ENCODE measurements around the gene PLCL1. TPM values are rescaled to one million over a fixed set of nuclear protein-coding genes. Genes with fewer than 3 reads are reported as not detected.

PLCL1 gene
- total and polyA plus RNA-seq, 2 donors (not counting 3 experiments of a cell fraction or from before 2014, with no cell fraction given), result 0.79 to 3.4 TPM

GRCh38 chr2:198177040-198177439, 372.6 kb downstream of the PLCL1 start:
- H3K4me3 ChIP-seq (replicated peaks in 1 of 3; ENCODE audit: insufficient read depth in 1 of 3, low read depth in 1 of 3, low read length in 3 of 3), result no peak overlapping the region
- no peaks in the 10 kb centered on the region for H3K27me3 ChIP-seq (ENCODE audit: control insufficient read depth in 2 of 2, insufficient read depth in 2 of 2, low read length in 2 of 2)
- no peaks in the 10 kb centered on the region for H3K36me3 ChIP-seq (ENCODE audit: control insufficient read depth in 2 of 2, extremely low read depth in 1 of 2, insufficient read depth in 2 of 2, low read length in 2 of 2)
- H3K9me3 ChIP-seq (replicated peaks; ENCODE audit: control insufficient read depth, insufficient read depth, low read length), result no peaks in the 10 kb centered on the region
- H3K9me1 ChIP-seq (replicated peaks; ENCODE audit: control insufficient read depth, extremely low read depth, insufficient read depth, low read length), result no peaks in the 10 kb centered on the region
- H2AFZ ChIP-seq (ENCODE audit: low read depth, low read length), result no peak overlapping the region
- no peaks in the 10 kb centered on the region for H3K4me1 ChIP-seq (ENCODE audit: control insufficient read depth, extremely low read depth, insufficient read depth, low read length)
- H3K9ac ChIP-seq (replicated peaks; ENCODE audit: extremely low read depth, insufficient read depth, low read length), result no peak overlapping the region
- H3K27ac ChIP-seq (ENCODE audit: insufficient read depth, low read depth, low read length), result no peak overlapping the region
- no TSS peak for BruUV-seq (replicated peaks)
- CTCF ChIA-PET, result no interaction called here
- H3K79me2 ChIP-seq (ENCODE audit: control insufficient read depth, insufficient read depth, low read length), result no peaks in the 10 kb centered on the region
- no peak overlapping the region for H3K4me2 ChIP-seq (ENCODE audit: insufficient read depth, low read length)
- no peak for TF ChIP-seq CTCF (IDR thresholded peaks at IDR 0.05; ENCODE audit: extremely low read depth in 1 of 2, insufficient read depth in 1 of 2, low read depth in 1 of 2, low read length in 2 of 2)
- no peak for TF ChIP-seq JUN (IDR thresholded peaks at IDR 0.05; ENCODE audit: borderline replicate concordance, insufficient read depth, insufficient read length, low read depth)
- TF ChIP-seq POLR2A (IDR thresholded peaks at IDR 0.05; ENCODE audit: low read depth, low read length), result no peak
- no peak for TF ChIP-seq POLR2AphosphoS5 (IDR thresholded peaks at IDR 0.05; ENCODE audit: insufficient read depth, low read depth, low read length)
- TF ChIP-seq MAX (IDR thresholded peaks at IDR 0.05; ENCODE audit: insufficient read depth, insufficient read length), result no peak
- TF ChIP-seq MYC (IDR thresholded peaks at IDR 0.05; ENCODE audit: low read depth, low read length), result no peak
- TF ChIP-seq GATA2 (IDR thresholded peaks at IDR 0.05; ENCODE audit: insufficient read depth, insufficient read length, low read depth, low read length), result no peak
- TF ChIP-seq FOS (IDR thresholded peaks at IDR 0.05; ENCODE audit: borderline replicate concordance, insufficient read depth, low read length), result no peak
- no peak for TF ChIP-seq EZH2 (IDR thresholded peaks at IDR 0.05; ENCODE audit: borderline replicate concordance, low read depth, low read length, severe bottlenecking)
- H4K20me1 ChIP-seq (replicated peaks; ENCODE audit: control insufficient read depth, extremely low read depth, insufficient read depth, low read length), result no peaks in the 10 kb centered on the region
- no peak for DNase-seq (ENCODE audit: low read depth, low spot score)
- FAIRE-seq, result no peak
- intact Hi-C loops (cut with micrococcal nuclease) (no loop called here), dilution Hi-C loops (cut with MboI; ENCODE audit: extremely low pct_ligation_motif_present, low sequenced_read_pairs) (no loop called here)
- POLR2A ChIA-PET, result no interaction called here
